Epidermal melanocyte (primary cell): ENCODE data around the gene PTPN23.

ENCODE experiments used
- DNase-seq: peaks from one replicate; pipeline ENCODE4 v3.0.0; 2011; ENCODE audit warnings: low spot score; ENCODE audit not compliant: insufficient read length

PTPN23 gene

GRCh38 chr3:47419083-47420043 is 38.5 kb downstream of the PTPN23 start:
- no peak for DNase-seq

- no peak for DNase-seq
These were observed 39.2 kb downstream of the PTPN23 start for GRCh38 chr3:47420044-47420430.

GRCh38 chr3:47420511-47421484 is 40.0 kb downstream of the PTPN23 start:
- DNase-seq, result peak; percentile 95

- no peak for DNase-seq
These were observed 41.2 kb downstream of the PTPN23 start for GRCh38 chr3:47421741-47422649.

GRCh38 chr3:47422743-47423142 is 41.9 kb downstream of the PTPN23 start:
- DNase-seq, result no peak

- no peak for DNase-seq
These were observed 42.8 kb downstream of the PTPN23 start for GRCh38 chr3:47423548-47424145.

- DNase-seq, result no peak
These were observed 43.9 kb downstream of the PTPN23 start for GRCh38 chr3:47424434-47425382.

- DNase-seq, result no peak
These were observed 44.6 kb downstream of the PTPN23 start for GRCh38 chr3:47425383-47425778.

- no peak for DNase-seq
These were observed 45.1 kb downstream of the PTPN23 start for GRCh38 chr3:47425959-47426358.

- no peak for DNase-seq
These were observed 47.0 kb downstream of the PTPN23 start for GRCh38 chr3:47427866-47428265.

GRCh38 chr3:47428662-47429061 is 47.8 kb downstream of the PTPN23 start:
- DNase-seq, result no peak

GRCh38 chr3:47429476-47430270 is 48.9 kb downstream of the PTPN23 start:
- DNase-seq, result no peak

GRCh38 chr3:47430606-47431005 is 49.8 kb downstream of the PTPN23 start:
- no peak for DNase-seq

GRCh38 chr3:47431225-47431624 is 50.4 kb downstream of the PTPN23 start:
- DNase-seq, result no peak

GRCh38 chr3:47432673-47433072 is 51.9 kb downstream of the PTPN23 start:
- no peak for DNase-seq

- no peak for DNase-seq
These were observed 53.0 kb downstream of the PTPN23 start for GRCh38 chr3:47433796-47434195.

GRCh38 chr3:47434849-47435248 is 54.0 kb downstream of the PTPN23 start:
- DNase-seq, result no peak

GRCh38 chr3:47436180-47436579 is 55.4 kb downstream of the PTPN23 start:
- no peak for DNase-seq

- peak; percentile 49 for DNase-seq
These were observed 59.3 kb downstream of the PTPN23 start for GRCh38 chr3:47440131-47440530.
